Small intestine (tissue), 7 donors: ENCODE measurements around the gene EPB41. TPM values are rescaled to one million over a fixed set of nuclear protein-coding genes. Genes with fewer than 3 reads are reported as not detected.
"Not testable (repeated sequence)": the region's sequence is repeated elsewhere in the genome, so short reads cannot be mapped to it uniquely, and the experiment has no call there.

ENCODE experiments used
- DNase-seq, 2 donors: peaks; one replicate each; pipeline versions ENCODE4 v3.0.0 to v3.0.0-alpha.2; 2013
- FAIRE-seq: peaks from 2 replicates; lab custom pipeline; 2012; peaks lifted over from hg19 to GRCh38; lab: Jason Lieb, UNC
- H3K27ac ChIP-seq, 3 donors: one replicate each; pipeline ENCODE4 v1.5.1; 2013; ENCODE audit warnings: low read length in 2 of 3, mild to moderate bottlenecking in 2 of 3, control low read depth in 1 of 3, inconsistent platforms in 1 of 3, low read depth in 1 of 3, moderate library complexity in 1 of 3
- H3K27me3 ChIP-seq, 3 donors: one replicate each; pipeline ENCODE4 v1.6.1; 2013; ENCODE audit warnings: low read length in 3 of 3, inconsistent platforms in 1 of 3; ENCODE audit not compliant: control insufficient read depth in 3 of 3, insufficient read depth in 3 of 3
- H3K36me3 ChIP-seq, 3 donors: one replicate each; pipeline ENCODE4 v1.6.1; 2013; ENCODE audit warnings: low read length in 3 of 3, inconsistent platforms in 1 of 3, low read depth in 1 of 3, mild to moderate bottlenecking in 1 of 3, moderate library complexity in 1 of 3; ENCODE audit not compliant: control insufficient read depth in 3 of 3, insufficient read depth in 2 of 3
- H3K4me1 ChIP-seq, 3 donors: one replicate each; pipeline ENCODE4 v1.6.1; 2013; ENCODE audit warnings: low read length in 2 of 3, inconsistent platforms in 1 of 3, low read depth in 1 of 3, mild to moderate bottlenecking in 1 of 3, moderate library complexity in 1 of 3; ENCODE audit not compliant: control insufficient read depth in 3 of 3, insufficient read depth in 2 of 3
- H3K4me3 ChIP-seq, 3 donors: one replicate each; pipeline ENCODE4 v1.5.1; 2013; ENCODE audit warnings: low read length in 3 of 3, control low read depth in 1 of 3, inconsistent platforms in 1 of 3, low read depth in 1 of 3, mild to moderate bottlenecking in 1 of 3, moderate library complexity in 1 of 3
- H3K9me3 ChIP-seq, 2 donors: one replicate each; pipeline ENCODE4 v1.6.1; 2013; ENCODE audit warnings: low read depth in 1 of 2, low read length in 1 of 2; ENCODE audit not compliant: control insufficient read depth in 2 of 2, insufficient read depth in 1 of 2
- WGBS, 3 donors: extraction: QIAGEN DNeasy Blood & Tissue Kit; methylation state at CpG; one replicate each; pipeline ENCODE4 v1.1.7; 2013; 5-methylcytosine and 5-hydroxymethylcytosine counted together
- polyA plus RNA-seq, 4 donors: library from polyadenylated mRNA; stranded (reverse) in 3 of 4; unstranded in 1 of 4; fragments of 200-250 nt in 3 of 4; fragments of 120-200 nt in 1 of 4; gene quantifications; one replicate each; pipeline versions ENCODE4 v1.2.1 to v1.2.3, GENCODE V29; 2013
- donor health status: healthy with polysubstance abuse.
- donor health status: control.
- donor health status: control.
- donor health status: Bipolar disorder and iron deficiency.
- donor health status: healthy.

The EPB41 gene
- polyA plus RNA-seq, 4 donors, result 14.9 to 77.9 (median 20.5) TPM

- no peak for DNase-seq
- no peak overlapping the region for H3K27ac ChIP-seq
- no peak overlapping the region for H3K4me3 ChIP-seq
- H3K27me3 ChIP-seq, result no peaks in the 10 kb centered on the region
- no peak for FAIRE-seq
- peaks cover 0 to 17% (median 7%) of the 10 kb centered on the region in 3 donors for H3K36me3 ChIP-seq
- no peaks in the 10 kb centered on the region for H3K9me3 ChIP-seq
- H3K4me1 ChIP-seq, result no peaks in the 10 kb centered on the region
Measured at GRCh38 chr1:29090937-29091618, 176.7 kb downstream of the EPB41 start.

GRCh38 chr1:29092704-29093103 lies 178.3 kb downstream of the EPB41 start:
- not testable (repeated sequence) for FAIRE-seq, H3K4me1 ChIP-seq, DNase-seq, H3K27ac ChIP-seq, H3K27me3 ChIP-seq, H3K4me3 ChIP-seq, H3K9me3 ChIP-seq
- H3K36me3 ChIP-seq, result peaks cover 0 to 20% (median 7%) of the 10 kb centered on the region in 3 donors
- 94 to 98% (median 97%) methylated on average over 5 of the region's 5 CpGs for WGBS, 3 donors

DNA sequence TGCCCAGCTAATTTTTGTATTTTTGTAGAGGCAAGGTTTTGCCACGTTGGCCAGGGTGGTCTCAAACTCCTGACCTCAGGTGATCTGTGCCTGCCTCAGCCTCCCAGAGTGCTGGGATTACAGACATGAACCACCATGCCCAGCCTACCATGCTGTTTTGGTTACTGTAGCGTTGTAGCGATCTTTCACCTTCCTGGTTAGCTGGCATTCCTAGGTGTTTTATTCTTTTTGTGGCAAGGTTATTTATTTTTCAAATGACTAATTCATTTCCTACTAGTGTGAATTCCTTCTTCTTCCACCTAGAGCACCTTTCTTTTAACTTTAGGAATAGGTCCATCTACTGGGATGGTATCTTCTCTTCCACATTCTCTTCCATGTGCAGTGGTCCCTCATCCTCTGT lies 180.1 kb downstream of the EPB41 start:
- H3K27me3 ChIP-seq, result no peaks in the 10 kb centered on the region
- no peak overlapping the region for H3K4me3 ChIP-seq
- peaks cover 0 to 27% (median 7%) of the 10 kb centered on the region in 3 donors for H3K36me3 ChIP-seq
- FAIRE-seq, result no peak
- no peaks in the 10 kb centered on the region for H3K4me1 ChIP-seq
- no peak for DNase-seq
- H3K9me3 ChIP-seq, result no peaks in the 10 kb centered on the region
- WGBS, 3 donors, result 95 to 98% (median 96%) methylated on average over 3 of the region's 3 CpGs
- no peak overlapping the region for H3K27ac ChIP-seq

DNA sequence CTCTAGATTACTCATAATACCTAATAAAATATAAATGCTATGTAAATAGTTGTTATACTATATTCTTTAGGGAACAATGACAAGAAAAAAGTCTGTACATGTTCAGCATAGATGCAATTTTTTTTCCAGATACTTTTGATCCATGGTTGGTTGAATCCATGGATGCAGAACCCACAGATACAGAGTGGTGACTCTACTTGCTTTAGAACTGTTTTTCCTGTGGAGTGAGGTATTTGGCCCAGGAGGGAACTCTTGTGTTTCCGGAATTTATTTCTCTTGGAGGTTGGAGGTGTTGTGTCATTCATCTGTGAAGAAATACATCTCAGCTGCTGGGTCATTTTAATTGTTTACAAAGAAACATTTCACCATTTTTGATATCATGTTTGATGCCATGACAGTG lies 180.6 kb downstream of the EPB41 start:
- no peak for DNase-seq
- no peak for FAIRE-seq
- WGBS, 3 donors, result 94 to 100% (median 97%) methylated on average over 1 of the region's 1 CpG
- peaks cover 0 to 26% (median 7%) of the 10 kb centered on the region in 3 donors for H3K36me3 ChIP-seq
- no peaks in the 10 kb centered on the region for H3K4me1 ChIP-seq
- H3K4me3 ChIP-seq, result no peak overlapping the region
- no peaks in the 10 kb centered on the region for H3K9me3 ChIP-seq
- no peaks in the 10 kb centered on the region for H3K27me3 ChIP-seq
- no peak overlapping the region for H3K27ac ChIP-seq

GRCh38 chr1:29096231-29096886 lies 182.0 kb downstream of the EPB41 start:
- no peaks in the 10 kb centered on the region for H3K4me1 ChIP-seq
- no peaks in the 10 kb centered on the region for H3K27me3 ChIP-seq
- 71 to 84% (median 75%) methylated on average over 4 of the region's 4 CpGs for WGBS, 3 donors
- H3K9me3 ChIP-seq, result no peaks in the 10 kb centered on the region
- peaks cover 0 to 31% (median 5%) of the 10 kb centered on the region in 3 donors for H3K36me3 ChIP-seq
- H3K27ac ChIP-seq, result no peak overlapping the region
- no peak overlapping the region for H3K4me3 ChIP-seq
- DNase-seq, result no peak
- FAIRE-seq, result no peak

GRCh38 chr1:29099286-29099685 lies 184.9 kb downstream of the EPB41 start:
- Histone ChIP-seq H3K27ac (no peak overlapping the region), H3K4me3 (no peak overlapping the region), H3K36me3 (peaks cover 0 to 26% (median 3%) of the 10 kb centered on the region in 3 donors), H3K9me3 (no peaks in the 10 kb centered on the region), H3K27me3 (no peaks in the 10 kb centered on the region), H3K4me1 (no peaks in the 10 kb centered on the region)
- DNase-seq (no peak), FAIRE-seq (no peak)
- WGBS, 3 donors, result 83 to 93% (median 87%) methylated on average over 4 of the region's 4 CpGs

DNA sequence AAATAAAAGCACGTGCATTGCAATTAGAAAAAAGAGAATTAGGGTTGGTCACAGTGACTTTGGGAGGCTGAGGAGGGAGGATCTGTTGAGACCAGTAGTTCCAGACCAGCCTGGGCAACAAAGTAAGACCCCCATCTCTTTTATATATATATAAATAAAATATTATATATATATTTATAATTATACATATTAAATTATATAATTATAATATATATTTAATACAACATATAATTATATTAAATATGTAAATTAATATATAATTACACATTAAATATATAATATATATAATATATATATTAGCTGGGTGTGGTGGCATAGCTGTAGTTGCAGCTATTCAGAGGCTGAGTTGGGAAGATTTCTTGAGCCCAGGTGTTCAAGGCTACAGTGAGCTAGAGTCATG lies 186.1 kb downstream of the EPB41 start:
- H3K4me3 ChIP-seq, result no peak overlapping the region
- H3K9me3 ChIP-seq, result no peaks in the 10 kb centered on the region
- H3K27ac ChIP-seq, result no peak overlapping the region
- H3K4me1 ChIP-seq, result no peaks in the 10 kb centered on the region
- peaks cover 0 to 22% (median 3%) of the 10 kb centered on the region in 3 donors for H3K36me3 ChIP-seq
- 89 to 94% (median 90%) methylated on average over 1 of the region's 1 CpG for WGBS, 3 donors
- H3K27me3 ChIP-seq, result no peaks in the 10 kb centered on the region
- FAIRE-seq, result no peak
- DNase-seq, result no peak

- WGBS, 3 donors, result 73 to 82% (median 77%) methylated on average over 6 of the region's 6 CpGs
Measured at GRCh38 chr1:29105822-29106221, 191.5 kb downstream of the EPB41 start.

More at GRCh38 chr1:29105822-29106221, 191.5 kb downstream of the EPB41 start:
- H3K4me3 ChIP-seq, result no peak overlapping the region
- H3K4me1 ChIP-seq, result no peaks in the 10 kb centered on the region
- FAIRE-seq, result no peak
- DNase-seq, result no peak
- H3K27me3 ChIP-seq, result no peaks in the 10 kb centered on the region
- H3K27ac ChIP-seq, result no peak overlapping the region
- peaks cover 0 to 25% (median 2%) of the 10 kb centered on the region in 3 donors for H3K36me3 ChIP-seq
- peaks cover 0 to 3% of the 10 kb centered on the region in 2 donors for H3K9me3 ChIP-seq
